ENCODE measurements around the gene CYP27C1. TPM values are rescaled to one million over a fixed set of nuclear protein-coding genes. Genes with fewer than 3 reads are reported as not detected.

The CYP27C1 gene
- total and polyA plus RNA-seq, 4 experiments from 2014 or later: not detected

GRCh38 chr2:127220768-127221527 lies 849 bp upstream of the CYP27C1 start:
- Mint-ChIP-seq H3K9me3 (peaks cover 0 to 14% (median 7%) of the 10 kb centered on the region in 8 donors), H3K4me3 (peak overlapping the region; percentile 25 to 90 (median 82)), H3K36me3 (peaks cover 0 to 3% of the 10 kb centered on the region in 2 donors), H3K27me3 (peaks cover 46 to 48% of the 10 kb centered on the region in 2 donors), H3K27ac (no peak overlapping the region), H3K4me1 (peaks cover 10 to 25% (median 19%) of the 10 kb centered on the region in 4 donors)
- Histone ChIP-seq H3K4me1 (ENCODE audit: insufficient read depth, low read length) (peaks cover 19% of the 10 kb centered on the region), H3K4me3 (ENCODE audit: low read length in 2 of 2) (no peak overlapping the region), H3K9me3 (ENCODE audit: control insufficient read depth in 1 of 2, low read length in 2 of 2) (no peaks in the 10 kb centered on the region), H3K27ac (ENCODE audit: low read depth, low read length) (no peak overlapping the region), H3K36me3 (ENCODE audit: insufficient read depth, low read length) (no peaks in the 10 kb centered on the region), H3K27me3 (ENCODE audit: insufficient read depth, low read length) (peaks cover 26% of the 10 kb centered on the region)
- ChIA-PET CTCF (ENCODE audit: partially characterized antibody) (no interaction called here), POLR2A (ENCODE audit: partially characterized antibody) (no interaction called here)
- intact Hi-C loops (cut with micrococcal nuclease): no loop called here
- DNase-seq: no peak

GRCh38 chr2:127219171-127220070 lies 678 bp downstream of the CYP27C1 start:
- DNase-seq: no peak
- POLR2A ChIA-PET (ENCODE audit: partially characterized antibody): no interaction called here
- Histone ChIP-seq H3K36me3 (ENCODE audit: insufficient read depth, low read length) (no peaks in the 10 kb centered on the region), H3K27me3 (ENCODE audit: insufficient read depth, low read length) (peaks cover 21% of the 10 kb centered on the region), H3K4me3 (ENCODE audit: low read length in 2 of 2) (no peak overlapping the region), H3K4me1 (ENCODE audit: insufficient read depth, low read length) (peaks cover 19% of the 10 kb centered on the region), H3K9me3 (ENCODE audit: control insufficient read depth in 1 of 2, low read length in 2 of 2) (no peaks in the 10 kb centered on the region), H3K27ac (ENCODE audit: low read depth, low read length) (no peak overlapping the region)
- H3K9me3 Mint-ChIP-seq: peaks cover 0 to 14% (median 7%) of the 10 kb centered on the region in 8 donors
- peaks cover 36 to 41% of the 10 kb centered on the region in 2 donors for H3K27me3 Mint-ChIP-seq
- intact Hi-C loops (cut with micrococcal nuclease): no loop called here
- no peak overlapping the region for H3K27ac Mint-ChIP-seq
- CTCF ChIA-PET (ENCODE audit: partially characterized antibody): no interaction called here
- peak overlapping the region; percentile 25 to 63 (median 53) for H3K4me3 Mint-ChIP-seq
- peaks cover 9 to 25% (median 19%) of the 10 kb centered on the region in 4 donors for H3K4me1 Mint-ChIP-seq
- peaks cover 0 to 3% of the 10 kb centered on the region in 2 donors for H3K36me3 Mint-ChIP-seq

GRCh38 chr2:127218812-127219170 lies 1.3 kb downstream of the CYP27C1 start:
- Histone ChIP-seq H3K27me3 (ENCODE audit: insufficient read depth, low read length) (peaks cover 21% of the 10 kb centered on the region), H3K4me3 (ENCODE audit: low read length in 2 of 2) (no peak overlapping the region)

GRCh38 chr2:127217470-127218325 lies 2.4 kb downstream of the CYP27C1 start:
- peak overlapping the region; percentile 9 to 78 (median 44) for H3K4me3 Mint-ChIP-seq
- CTCF ChIA-PET (ENCODE audit: partially characterized antibody): no interaction called here

More at GRCh38 chr2:127218812-127219170, 1.3 kb downstream of the CYP27C1 start:
- Mint-ChIP-seq H3K4me3 (peak overlapping the region; percentile 52 to 78 (median 60)), H3K36me3 (peaks cover 0 to 3% of the 10 kb centered on the region in 2 donors), H3K9me3 (peaks cover 0 to 14% (median 7%) of the 10 kb centered on the region in 8 donors), H3K4me1 (peaks cover 9 to 25% (median 19%) of the 10 kb centered on the region in 4 donors), H3K27me3 (peaks cover 39% of the 10 kb centered on the region in 2 donors), H3K27ac (no peak overlapping the region)
- ChIA-PET POLR2A (ENCODE audit: partially characterized antibody) (no interaction called here), CTCF (ENCODE audit: partially characterized antibody) (no interaction called here)
- no peak overlapping the region for H3K27ac ChIP-seq (ENCODE audit: low read depth, low read length)
- no peak for DNase-seq
- H3K4me1 ChIP-seq (ENCODE audit: insufficient read depth, low read length): peaks cover 19% of the 10 kb centered on the region
- no peaks in the 10 kb centered on the region for H3K36me3 ChIP-seq (ENCODE audit: insufficient read depth, low read length)
- intact Hi-C loops (cut with micrococcal nuclease): no loop called here
- no peaks in the 10 kb centered on the region for H3K9me3 ChIP-seq (ENCODE audit: control insufficient read depth in 1 of 2, low read length in 2 of 2)

GRCh38 chr2:127216593-127216992 lies 3.5 kb downstream of the CYP27C1 start:
- Mint-ChIP-seq H3K4me1 (peaks cover 9 to 25% (median 19%) of the 10 kb centered on the region in 4 donors), H3K27ac (no peak overlapping the region), H3K27me3 (peaks cover 43 to 49% of the 10 kb centered on the region in 2 donors), H3K9me3 (peaks cover 0 to 23% (median 7%) of the 10 kb centered on the region in 8 donors), H3K4me3 (no peak overlapping the region), H3K36me3 (peaks cover 0 to 3% of the 10 kb centered on the region in 2 donors)
- POLR2A ChIA-PET (ENCODE audit: partially characterized antibody): no interaction called here
- peaks cover 19% of the 10 kb centered on the region for H3K4me1 ChIP-seq (ENCODE audit: insufficient read depth, low read length)
- intact Hi-C loops (cut with micrococcal nuclease): no loop called here
- CTCF ChIA-PET (ENCODE audit: partially characterized antibody): no interaction called here
- peaks cover 21% of the 10 kb centered on the region for H3K27me3 ChIP-seq (ENCODE audit: insufficient read depth, low read length)
- no peak overlapping the region for H3K27ac ChIP-seq (ENCODE audit: low read depth, low read length)
- no peak for DNase-seq
- H3K36me3 ChIP-seq (ENCODE audit: insufficient read depth, low read length): no peaks in the 10 kb centered on the region
- no peaks in the 10 kb centered on the region for H3K9me3 ChIP-seq (ENCODE audit: control insufficient read depth in 1 of 2, low read length in 2 of 2)
- H3K4me3 ChIP-seq (ENCODE audit: low read length in 2 of 2): no peak overlapping the region

More at GRCh38 chr2:127217470-127218325, 2.4 kb downstream of the CYP27C1 start:
- Mint-ChIP-seq H3K9me3 (peaks cover 0 to 20% (median 7%) of the 10 kb centered on the region in 8 donors), H3K4me1 (peaks cover 9 to 25% (median 19%) of the 10 kb centered on the region in 4 donors), H3K27me3 (peaks cover 34 to 42% of the 10 kb centered on the region in 2 donors), H3K36me3 (peaks cover 0 to 3% of the 10 kb centered on the region in 2 donors), H3K27ac (no peak overlapping the region)
- H3K27ac ChIP-seq (ENCODE audit: low read depth, low read length): no peak overlapping the region
- no peak overlapping the region for H3K4me3 ChIP-seq (ENCODE audit: low read length in 2 of 2)
- H3K4me1 ChIP-seq (ENCODE audit: insufficient read depth, low read length): peaks cover 19% of the 10 kb centered on the region
- no peak for DNase-seq
- intact Hi-C loops (cut with micrococcal nuclease): no loop called here
- no peaks in the 10 kb centered on the region for H3K9me3 ChIP-seq (ENCODE audit: control insufficient read depth in 1 of 2, low read length in 2 of 2)
- H3K27me3 ChIP-seq (ENCODE audit: insufficient read depth, low read length): peaks cover 21% of the 10 kb centered on the region
- H3K36me3 ChIP-seq (ENCODE audit: insufficient read depth, low read length): no peaks in the 10 kb centered on the region
- POLR2A ChIA-PET (ENCODE audit: partially characterized antibody): no interaction called here

- peaks cover 19% of the 10 kb centered on the region for H3K4me1 ChIP-seq (ENCODE audit: insufficient read depth, low read length)
- H3K9me3 ChIP-seq (ENCODE audit: control insufficient read depth in 1 of 2, low read length in 2 of 2): no peaks in the 10 kb centered on the region
- no peak overlapping the region for H3K27ac ChIP-seq (ENCODE audit: low read depth, low read length)
- H3K36me3 Mint-ChIP-seq: peaks cover 0 to 3% of the 10 kb centered on the region in 2 donors
- H3K9me3 Mint-ChIP-seq: peaks cover 0 to 23% (median 7%) of the 10 kb centered on the region in 8 donors
- H3K4me3 ChIP-seq (ENCODE audit: low read length in 2 of 2): no peak overlapping the region
- intact Hi-C loops (cut with micrococcal nuclease): no loop called here
- H3K4me3 Mint-ChIP-seq: no peak overlapping the region
- ChIA-PET CTCF (ENCODE audit: partially characterized antibody) (no interaction called here), POLR2A (ENCODE audit: partially characterized antibody) (no interaction called here)
- DNase-seq: no peak
- H3K36me3 ChIP-seq (ENCODE audit: insufficient read depth, low read length): no peaks in the 10 kb centered on the region
- H3K4me1 Mint-ChIP-seq: peaks cover 9 to 25% (median 19%) of the 10 kb centered on the region in 4 donors
- H3K27me3 Mint-ChIP-seq: peaks cover 44 to 49% of the 10 kb centered on the region in 2 donors
- H3K27me3 ChIP-seq (ENCODE audit: insufficient read depth, low read length): peaks cover 21% of the 10 kb centered on the region
- H3K27ac Mint-ChIP-seq: no peak overlapping the region
Measured at GRCh38 chr2:127216095-127216494, 4.0 kb downstream of the CYP27C1 start.

Data from CD4-positive, alpha-beta memory T cell (primary cell).